HG03045 (cell line): Measurements from ENCODE around the gene MTHFD2L.
A peak's percentile ranks its signal among the peaks of the same experiment; 100 is the strongest.
"Not testable (repeated sequence)": the region's sequence is repeated elsewhere in the genome, so short reads cannot be mapped to it uniquely, and the experiment has no call there.

Experiments used
- ATAC-seq: cut with Tn5 transposase; IDR thresholded peaks from one replicate; pipeline ENCODE4 v1.9.1; 2021; ENCODE audit warnings: mild to moderate bottlenecking, moderate library complexity; ENCODE audit not compliant: unreplicated experiment

The MTHFD2L gene

GRCh38 chr4:74181219-74181618, 23.3 kb downstream of the MTHFD2L start:
- ATAC-seq, result no peak

GRCh38 chr4:74188912-74189311, 31.0 kb downstream of the MTHFD2L start:
- no peak for ATAC-seq

- no peak for ATAC-seq
Measured at GRCh38 chr4:74189331-74190043, 31.6 kb downstream of the MTHFD2L start.

DNA sequence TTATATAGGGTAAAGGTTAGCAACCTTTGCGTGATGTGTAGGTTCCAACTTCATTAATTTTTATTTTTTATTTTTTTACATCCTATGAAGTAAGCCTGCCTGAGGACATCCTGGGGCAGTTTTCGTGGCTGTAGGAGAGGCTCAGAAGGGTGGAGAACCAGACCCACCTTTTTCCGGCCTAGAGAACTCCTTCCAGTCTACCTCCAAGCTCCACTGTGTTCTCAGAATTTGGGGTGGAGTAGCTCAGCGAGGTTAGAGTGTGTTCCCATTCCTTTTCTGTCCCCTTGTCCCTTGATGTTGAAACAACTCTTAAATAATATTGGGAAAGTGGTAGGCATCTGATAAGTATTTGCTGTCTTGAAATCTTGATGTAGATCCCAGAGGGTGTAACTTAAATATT, 32.4 kb downstream of the MTHFD2L start:
- no peak for ATAC-seq

DNA sequence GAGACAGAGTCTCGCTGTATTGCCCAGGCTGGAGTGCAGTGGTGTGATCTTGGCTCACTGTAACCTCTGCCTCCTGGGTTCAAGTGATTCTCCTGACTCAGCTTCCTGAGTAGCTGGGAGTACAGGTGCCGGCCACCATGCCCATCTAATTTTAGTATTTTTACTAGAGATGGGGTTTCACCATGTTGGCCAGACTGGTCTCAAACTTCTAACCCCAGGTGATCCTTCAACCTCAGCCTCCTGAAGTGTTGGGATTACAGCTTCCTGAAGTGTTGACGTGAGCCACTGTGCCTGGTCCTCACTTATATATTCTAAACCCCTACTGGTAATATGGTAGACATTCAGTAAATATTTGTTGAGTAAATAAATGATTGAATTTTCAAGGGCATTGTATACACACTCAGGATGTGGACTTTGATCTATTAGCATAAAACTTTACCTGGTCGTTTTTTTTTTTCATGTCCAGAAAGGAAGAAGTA, 33.0 kb downstream of the MTHFD2L start:
- no peak for ATAC-seq

GRCh38 chr4:74197080-74197479, 39.2 kb downstream of the MTHFD2L start:
- ATAC-seq, result no peak

DNA sequence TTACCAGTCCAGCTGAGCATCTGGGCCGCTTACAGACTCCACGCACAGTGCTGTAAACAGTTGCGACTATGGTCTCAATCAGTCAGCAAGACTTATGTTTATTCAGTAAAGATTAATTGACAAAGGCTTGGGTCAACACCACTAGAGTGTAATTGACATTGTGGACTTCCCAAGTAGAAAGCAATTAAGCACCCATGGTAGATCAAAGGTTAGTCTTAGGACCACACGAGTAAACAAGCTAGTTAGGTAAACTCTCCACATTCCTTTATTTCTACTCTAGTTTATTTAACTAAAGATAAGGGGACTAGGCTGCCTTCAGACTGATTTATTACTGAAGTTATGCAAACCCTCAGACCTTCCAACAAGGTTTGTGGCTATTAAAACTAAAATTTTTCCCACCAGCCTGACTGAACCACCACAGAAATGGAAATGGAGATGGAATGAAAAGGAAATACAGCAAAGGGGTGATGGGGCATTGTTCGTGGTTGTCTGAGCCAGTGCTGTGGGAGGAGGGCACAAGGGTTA, 44.2 kb downstream of the MTHFD2L start:
- no peak for ATAC-seq

- no peak for ATAC-seq
Measured at GRCh38 chr4:74203467-74203866, 45.5 kb downstream of the MTHFD2L start.

DNA sequence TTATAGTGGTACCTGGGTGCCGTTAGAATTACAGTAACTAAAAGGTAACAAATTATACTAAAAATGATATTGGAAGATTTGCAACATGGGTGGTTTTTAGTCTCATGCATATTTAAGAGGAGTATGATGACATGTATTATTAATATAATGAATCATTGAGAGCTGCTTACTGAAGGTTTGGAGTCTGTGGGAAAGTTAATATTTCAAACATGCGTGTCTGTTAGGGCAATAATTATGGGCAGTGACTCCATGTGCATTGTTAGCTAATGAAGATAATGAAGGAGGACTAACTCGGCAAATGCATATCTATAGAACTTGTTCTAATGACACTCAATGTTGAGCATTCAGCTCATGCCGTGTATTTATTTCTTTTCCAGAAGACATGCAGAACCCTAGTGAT, 47.1 kb downstream of the MTHFD2L start:
- ATAC-seq, result no peak

DNA sequence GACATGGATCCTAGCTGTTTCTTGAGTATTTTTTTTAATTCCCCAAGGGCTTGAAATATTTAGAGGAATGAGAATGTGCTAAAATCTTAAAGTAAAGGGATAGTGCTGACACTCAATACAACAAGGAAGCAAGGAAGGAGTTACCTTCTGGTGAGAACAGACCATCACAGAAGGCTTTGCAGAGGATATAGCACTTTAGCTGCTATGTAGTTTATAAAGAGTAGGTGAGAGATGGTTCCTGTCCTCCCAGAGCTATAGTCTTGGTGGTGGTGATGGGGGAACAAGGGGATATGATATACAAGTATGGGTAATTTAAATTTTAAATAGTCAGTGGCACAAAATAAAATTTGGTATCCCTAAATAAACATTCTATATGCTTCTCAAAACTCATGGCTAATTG, 47.6 kb downstream of the MTHFD2L start:
- no peak for ATAC-seq

- peak; percentile 80 for ATAC-seq
Measured at GRCh38 chr4:74206088-74206825, 48.3 kb downstream of the MTHFD2L start.

- ATAC-seq, result not testable (repeated sequence)
Measured at GRCh38 chr4:74214457-74215159, 56.7 kb downstream of the MTHFD2L start.

GRCh38 chr4:74215236-74215635, 57.3 kb downstream of the MTHFD2L start:
- ATAC-seq, result not testable (repeated sequence)

DNA sequence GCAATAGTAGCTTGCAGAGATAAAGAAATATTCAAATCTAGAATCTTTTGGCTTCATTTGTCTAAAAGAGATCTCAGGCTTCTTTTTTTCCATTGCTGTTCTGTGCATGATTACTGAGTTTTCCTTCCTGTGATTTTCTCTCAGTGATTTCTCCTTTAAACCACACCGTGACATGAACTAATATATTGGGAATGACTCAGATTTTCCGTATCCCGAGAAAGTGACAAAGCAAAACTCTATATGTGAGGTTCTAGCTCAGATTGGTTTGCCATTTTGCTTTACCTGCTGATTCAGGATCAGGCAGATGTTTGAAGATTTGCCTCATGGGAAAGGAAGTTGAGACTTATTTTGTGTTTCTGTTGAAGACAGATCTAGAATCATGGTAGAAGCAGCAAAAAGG, 59.4 kb downstream of the MTHFD2L start:
- ATAC-seq, result no peak

GRCh38 chr4:74218201-74218600, 60.3 kb downstream of the MTHFD2L start:
- ATAC-seq, result no peak

- ATAC-seq, result no peak
Measured at GRCh38 chr4:74219240-74219639, 61.3 kb downstream of the MTHFD2L start.

GRCh38 chr4:74223098-74223497, 65.2 kb downstream of the MTHFD2L start:
- no peak for ATAC-seq

DNA sequence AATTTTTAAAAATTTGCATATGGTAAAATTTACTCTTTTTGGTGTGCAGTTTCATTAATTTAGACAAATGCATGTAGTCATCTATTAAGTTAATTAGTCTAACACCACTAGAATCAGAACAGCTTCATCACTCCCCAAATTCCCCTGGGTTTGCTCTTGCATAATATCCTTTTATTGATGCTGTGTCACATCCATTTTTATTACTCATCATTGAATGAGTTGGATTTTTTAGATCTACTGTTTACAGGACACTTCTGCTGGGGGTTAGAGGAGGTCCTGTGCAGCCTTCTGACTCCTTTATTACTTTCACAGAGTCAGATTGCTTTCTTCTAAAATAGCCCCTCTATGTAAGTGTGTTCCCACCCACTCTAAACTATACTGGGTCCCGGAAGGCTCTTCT, 65.9 kb downstream of the MTHFD2L start:
- no peak for ATAC-seq

DNA sequence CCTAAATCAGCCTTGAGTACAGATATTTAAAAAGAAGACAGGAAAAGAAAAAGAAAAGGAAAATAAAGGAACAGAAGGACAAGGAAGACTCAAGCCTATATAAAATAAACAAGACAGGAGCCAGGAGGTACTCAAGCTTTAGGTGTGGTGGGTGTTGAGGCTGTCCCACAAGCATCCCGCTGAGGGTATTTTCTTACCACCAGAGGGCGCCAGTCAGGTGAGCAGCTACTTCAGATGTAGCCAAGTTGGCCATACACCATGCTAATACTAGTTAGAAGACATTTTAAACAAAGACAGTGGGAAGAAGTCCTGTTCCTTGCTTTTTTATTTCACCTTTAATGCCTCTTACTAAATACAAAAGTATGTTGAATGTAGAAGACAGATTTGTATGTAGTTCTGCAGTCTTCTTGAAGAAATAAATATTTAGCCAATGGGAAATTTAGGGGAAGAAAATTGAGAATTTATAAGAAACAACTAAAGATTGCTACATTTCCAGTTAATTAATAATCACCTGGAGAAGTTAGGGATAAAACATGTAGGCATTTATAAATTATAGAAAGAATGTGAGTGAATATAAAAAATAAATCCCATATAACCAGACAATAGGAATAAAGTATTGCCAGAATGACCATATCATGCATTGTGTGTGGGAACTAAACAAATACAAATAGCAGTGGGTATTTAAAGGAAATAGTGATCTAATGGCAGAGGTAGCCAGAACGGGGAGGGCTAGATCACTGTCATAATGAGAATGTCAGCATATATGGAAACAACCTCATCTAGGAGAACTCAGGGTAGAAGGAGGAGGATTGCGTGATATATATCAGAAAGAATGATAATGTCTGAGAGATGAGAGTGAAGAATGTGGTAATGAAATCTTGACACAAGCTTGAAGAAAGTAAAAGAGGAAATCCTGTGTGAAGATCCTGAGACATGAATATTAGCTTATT, 71.0 kb downstream of the MTHFD2L start:
- peak; percentile 92 for ATAC-seq

DNA sequence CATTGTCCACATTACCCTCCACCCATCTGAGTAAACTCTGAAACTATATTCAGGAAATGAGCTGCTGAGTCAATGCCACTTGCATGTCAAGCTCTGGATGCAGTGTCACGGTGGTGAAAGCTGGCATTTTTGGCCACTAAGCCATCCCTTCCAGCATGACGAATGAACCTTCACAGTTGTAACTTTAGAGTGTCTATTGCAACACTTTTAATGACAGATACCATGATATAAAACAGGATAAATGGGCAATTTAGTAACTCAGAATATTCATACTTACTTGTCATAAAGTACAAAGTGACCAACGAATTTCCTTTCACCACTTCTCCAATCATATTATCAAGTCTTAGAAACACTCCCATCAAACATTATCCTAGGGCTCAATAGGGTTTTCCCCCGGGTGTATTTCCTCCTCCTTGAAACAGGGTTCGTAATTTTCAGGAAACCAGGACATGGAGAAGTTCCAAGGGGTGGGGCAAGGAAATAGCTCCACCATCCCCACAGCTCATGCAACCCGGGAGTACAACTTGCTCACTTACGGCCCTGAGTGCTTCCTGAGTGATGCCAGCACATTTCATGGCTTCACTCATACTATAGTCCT, 73.1 kb downstream of the MTHFD2L start:
- no peak for ATAC-seq
